Measurements from ENCODE around the gene SULT1A2.

DNA sequence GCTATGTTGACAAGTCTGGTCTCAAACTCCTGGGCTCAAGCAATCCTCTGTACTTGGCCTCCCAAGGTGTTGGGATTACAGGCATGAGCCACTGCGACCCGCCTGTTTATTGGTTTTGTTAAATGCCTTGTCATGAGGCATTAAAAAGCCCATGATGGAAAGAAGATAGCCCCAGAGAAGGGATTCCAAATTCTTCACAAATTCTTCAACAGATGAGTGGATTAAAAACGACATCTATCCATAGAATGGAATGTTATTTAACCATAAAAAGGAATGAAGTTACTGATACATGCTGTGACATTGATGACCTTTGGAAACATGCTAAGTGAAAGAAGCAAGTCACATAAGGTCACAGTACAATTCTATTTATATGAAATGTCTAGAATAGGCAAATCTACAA lies 38.4 kb downstream of the SULT1A2 start:
- TF ChIP-seq, protein P1, sequence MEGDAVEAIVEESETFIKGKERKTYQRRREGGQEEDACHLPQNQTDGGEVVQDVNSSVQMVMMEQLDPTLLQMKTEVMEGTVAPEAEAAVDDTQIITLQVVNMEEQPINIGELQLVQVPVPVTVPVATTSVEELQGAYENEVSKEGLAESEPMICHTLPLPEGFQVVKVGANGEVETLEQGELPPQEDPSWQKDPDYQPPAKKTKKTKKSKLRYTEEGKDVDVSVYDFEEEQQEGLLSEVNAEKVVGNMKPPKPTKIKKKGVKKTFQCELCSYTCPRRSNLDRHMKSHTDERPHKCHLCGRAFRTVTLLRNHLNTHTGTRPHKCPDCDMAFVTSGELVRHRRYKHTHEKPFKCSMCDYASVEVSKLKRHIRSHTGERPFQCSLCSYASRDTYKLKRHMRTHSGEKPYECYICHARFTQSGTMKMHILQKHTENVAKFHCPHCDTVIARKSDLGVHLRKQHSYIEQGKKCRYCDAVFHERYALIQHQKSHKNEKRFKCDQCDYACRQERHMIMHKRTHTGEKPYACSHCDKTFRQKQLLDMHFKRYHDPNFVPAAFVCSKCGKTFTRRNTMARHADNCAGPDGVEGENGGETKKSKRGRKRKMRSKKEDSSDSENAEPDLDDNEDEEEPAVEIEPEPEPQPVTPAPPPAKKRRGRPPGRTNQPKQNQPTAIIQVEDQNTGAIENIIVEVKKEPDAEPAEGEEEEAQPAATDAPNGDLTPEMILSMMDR (IDR thresholded peaks at IDR 0.05; ENCODE audit: low read length), result no peak
- TF ChIP-seq EZH2 (IDR thresholded peaks at IDR 0.05; ENCODE audit: borderline replicate concordance, low read length), result no peak

Data from OCI-LY1 (cell line).